ENCODE results near the gene MSH6. TPM values are rescaled to one million over a fixed set of nuclear protein-coding genes. Genes with fewer than 3 reads are reported as not detected.
"Not testable (repeated sequence)": the region's sequence is repeated elsewhere in the genome, so short reads cannot be mapped to it uniquely, and the experiment has no call there.

Gene MSH6
- total RNA-seq, 1 donor, result 82.5 TPM

DNA sequence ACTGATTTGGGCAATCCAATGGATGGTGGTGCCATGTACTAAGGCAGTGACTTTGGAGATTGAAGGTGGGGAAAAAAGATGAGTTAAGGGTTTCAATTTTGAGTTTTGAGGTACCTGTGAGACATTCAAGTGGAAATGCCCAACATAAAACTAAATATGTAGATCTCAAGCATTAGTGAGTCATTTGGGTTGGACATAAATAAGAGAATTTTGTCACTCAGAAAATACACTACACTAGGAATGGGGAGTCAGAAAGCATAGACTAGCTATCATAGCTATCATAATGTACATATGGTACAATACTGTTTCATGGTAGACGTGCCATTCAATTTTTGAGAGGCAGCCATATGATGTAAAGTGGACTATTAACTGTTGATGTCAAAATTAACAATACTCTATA is 67.3 kb downstream of the MSH6 start:
- no peak for DNase-seq (ENCODE audit: low read depth)

DNA sequence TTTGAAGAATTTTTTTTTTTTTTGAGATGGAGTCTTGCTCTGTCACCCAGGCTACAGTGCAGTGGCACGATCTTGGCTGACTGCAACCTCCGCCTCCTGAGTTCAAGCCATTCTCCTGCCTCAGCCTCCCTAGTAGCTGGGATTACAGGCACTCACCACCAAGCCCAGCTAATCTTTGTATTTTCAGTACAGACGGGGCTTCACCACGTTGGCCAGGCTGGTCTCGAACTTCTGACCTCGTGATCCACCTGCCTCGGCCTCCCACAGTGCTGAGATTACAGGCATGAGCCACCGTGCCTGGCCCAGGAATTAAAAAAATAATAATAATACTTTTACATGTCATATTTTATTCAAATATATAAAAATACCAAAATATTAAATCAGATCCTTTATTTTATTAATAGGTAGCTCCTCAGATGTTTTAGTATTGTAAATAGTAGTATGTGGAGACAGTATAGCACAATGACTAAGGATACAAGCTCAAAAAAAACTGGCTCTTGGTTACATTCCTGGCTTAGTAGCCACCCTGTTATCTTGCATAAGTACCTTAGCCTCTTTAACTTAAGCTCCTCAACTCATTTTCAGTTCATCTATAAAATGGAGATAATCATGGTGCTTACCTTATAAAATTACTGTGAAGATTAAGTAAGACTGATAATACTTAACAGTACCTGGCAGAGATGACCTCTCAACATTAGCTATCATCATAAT is 70.3 kb downstream of the MSH6 start:
- DNase-seq (ENCODE audit: low read depth), result peak; percentile 68
- H3K4me3 ChIP-seq (ENCODE audit: low read depth, low read length), result not testable (repeated sequence)

More for the DNA sequence above, 67.3 kb downstream of the MSH6 start:
- TF ChIP-seq, protein P1, sequence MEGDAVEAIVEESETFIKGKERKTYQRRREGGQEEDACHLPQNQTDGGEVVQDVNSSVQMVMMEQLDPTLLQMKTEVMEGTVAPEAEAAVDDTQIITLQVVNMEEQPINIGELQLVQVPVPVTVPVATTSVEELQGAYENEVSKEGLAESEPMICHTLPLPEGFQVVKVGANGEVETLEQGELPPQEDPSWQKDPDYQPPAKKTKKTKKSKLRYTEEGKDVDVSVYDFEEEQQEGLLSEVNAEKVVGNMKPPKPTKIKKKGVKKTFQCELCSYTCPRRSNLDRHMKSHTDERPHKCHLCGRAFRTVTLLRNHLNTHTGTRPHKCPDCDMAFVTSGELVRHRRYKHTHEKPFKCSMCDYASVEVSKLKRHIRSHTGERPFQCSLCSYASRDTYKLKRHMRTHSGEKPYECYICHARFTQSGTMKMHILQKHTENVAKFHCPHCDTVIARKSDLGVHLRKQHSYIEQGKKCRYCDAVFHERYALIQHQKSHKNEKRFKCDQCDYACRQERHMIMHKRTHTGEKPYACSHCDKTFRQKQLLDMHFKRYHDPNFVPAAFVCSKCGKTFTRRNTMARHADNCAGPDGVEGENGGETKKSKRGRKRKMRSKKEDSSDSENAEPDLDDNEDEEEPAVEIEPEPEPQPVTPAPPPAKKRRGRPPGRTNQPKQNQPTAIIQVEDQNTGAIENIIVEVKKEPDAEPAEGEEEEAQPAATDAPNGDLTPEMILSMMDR (IDR thresholded peaks at IDR 0.05; ENCODE audit: insufficient read depth, low read length), result no peak
- no peak overlapping the region for H3K4me3 ChIP-seq (ENCODE audit: low read depth, low read length)

Small RNA genes within 50 kb of the gene (small RNA-seq; reads per million reads assigned to genes)
- gene RF00026 (not detected), gene RPL36AP15 (not detected)

Other genes with a start within 250 kb of the MSH6 start
- gene KCNK12, start 212.2 kb upstream of the MSH6 start, total RNA-seq (ENCODE audit: low replicate concordance), result not detected in 2 replicates
- 50.7 and 96.2 TPM in 2 replicates for gene FBXO11, start 123.4 kb downstream of the MSH6 start, total RNA-seq (ENCODE audit: low replicate concordance)